K562 (cell line): ENCODE measurements around the gene TRIM62. TPM values are rescaled to one million over a fixed set of nuclear protein-coding genes. Genes with fewer than 3 reads are reported as not detected.

Experiments
- ATAC-seq: fragments of 200-7000 bp; cut with Tn5 transposase; 3 replicates; pipeline ENCODE4 v1.9.1; 2020; ENCODE audit warnings: moderate library complexity
- BruUV-seq: library from RNA; stranded (reverse); fragments of 400-500 nt; replicated peaks from 2 replicates; lab custom pipeline; 2021; lab: Mats Ljungman, UMichigan
- CTCF ChIA-PET: fragments of 300-600 bp; formaldehyde crosslinking; extraction: SDS; loops from one replicate; lab custom pipeline; 2021; ENCODE audit warnings: low intra/inter-chr PET ratio; lab: Yijun Ruan, JAX
- POLR2A ChIA-PET: fragments of 300-600, 350-650 bp; sonication (Branson Sonifier 250); formaldehyde crosslinking; extraction: SDS; loops from one replicate; lab custom pipeline; 2021; ENCODE audit warnings: antibody characterized with exemption, inconsistent platforms; lab: Yijun Ruan, JAX
- DNase-seq, 4 experiments: peaks; one replicate each; pipeline versions ENCODE4 v3.0.0 to v3.0.0-alpha.2; 2011 to 2018; ENCODE audit warnings: low spot score in 3 of 4, mixed read lengths in 3 of 4; ENCODE audit errors: extremely low read depth in 1 of 4
- FAIRE-seq: peaks from 2 replicates; lab custom pipeline; 2011; peaks lifted over from hg19 to GRCh38; lab: Jason Lieb, UNC
- H2AFZ ChIP-seq: 2 replicates; pipeline ENCODE4 v1.6.0; 2011; ENCODE audit warnings: low read depth, low read length, control low read depth, inconsistent platforms
- H3K27ac ChIP-seq: fragments of 200-600 bp; 3 replicates; pipeline ENCODE4 v1.8.0; 2011; ENCODE audit warnings: low read depth, mild to moderate bottlenecking, control low read depth, inconsistent platforms, low read length, moderate library complexity, mixed read lengths; ENCODE audit errors: extremely low read depth
- H3K27me3 ChIP-seq, 2 experiments: fragments of 300-600 bp in 1 of 2; 2 replicates in 1 of 2; 3 replicates in 1 of 2; pipeline versions ENCODE4 v1.6.0 to v1.8.0; 2011; ENCODE audit warnings: inconsistent platforms in 2 of 2, low read length in 2 of 2, mild to moderate bottlenecking in 1 of 2, mixed read lengths in 1 of 2, moderate library complexity in 1 of 2; ENCODE audit not compliant: control insufficient read depth in 2 of 2, insufficient read depth in 2 of 2
- H3K36me3 ChIP-seq: fragments of 300-600 bp; 3 replicates; pipeline ENCODE4 v1.8.0; 2011; ENCODE audit warnings: mild to moderate bottlenecking, low read length, inconsistent platforms; ENCODE audit not compliant: control insufficient read depth, insufficient read depth
- H3K4me1 ChIP-seq, 2 experiments: fragments of 200-600 bp in 1 of 2; replicated peaks in 1 of 2; 2 replicates in 1 of 2; 3 replicates in 1 of 2; pipeline versions ENCODE4 v1.5.1 to v1.8.0; 2011; ENCODE audit warnings: inconsistent platforms in 2 of 2, low read length in 2 of 2, mild to moderate bottlenecking in 1 of 2, mixed read lengths in 1 of 2, moderate library complexity in 1 of 2; ENCODE audit not compliant: control insufficient read depth in 2 of 2, insufficient read depth in 2 of 2
- H3K4me2 ChIP-seq: 2 replicates; pipeline ENCODE4 v1.6.1; 2011; ENCODE audit warnings: low read length, control low read depth, inconsistent platforms, mixed read lengths; ENCODE audit not compliant: insufficient read depth
- H3K4me3 ChIP-seq: fragments of 200-600 bp; sonication (generic), shearing (Covaris generic); 2 replicates; pipeline ENCODE4 v1.5.1; 2016; ENCODE audit warnings: control low read depth, inconsistent platforms
- H3K79me2 ChIP-seq: fragments of 200-600 bp; 3 replicates; pipeline ENCODE4 v1.8.0; 2011; ENCODE audit warnings: low read length, inconsistent platforms; ENCODE audit not compliant: control insufficient read depth, insufficient read depth
- H3K9ac ChIP-seq, 2 experiments: 2 replicates each; pipeline versions ENCODE4 v1.6.0 to v1.6.1; 2011; ENCODE audit warnings: low read depth in 2 of 2, low read length in 2 of 2, control low read depth in 1 of 2, inconsistent platforms in 1 of 2, mild to moderate bottlenecking in 1 of 2, mixed read lengths in 1 of 2; ENCODE audit not compliant: insufficient read depth in 1 of 2
- H3K9me1 ChIP-seq: one replicate; pipeline ENCODE4 v1.6.0; 2011; ENCODE audit warnings: inconsistent platforms, mild to moderate bottlenecking, low read length, moderate library complexity; ENCODE audit not compliant: control insufficient read depth, insufficient read depth
- H3K9me3 ChIP-seq: replicated peaks from 2 replicates; pipeline ENCODE4 v1.5.1; 2011; ENCODE audit warnings: low read depth, low read length, inconsistent platforms; ENCODE audit not compliant: control insufficient read depth, insufficient read depth
- H4K20me1 ChIP-seq: replicated peaks from 2 replicates; pipeline ENCODE4 v1.6.1; 2011; ENCODE audit warnings: low read length, inconsistent platforms, mixed read lengths; ENCODE audit not compliant: control insufficient read depth, insufficient read depth
- BCLAF1 ChIP-seq, 2 experiments: fragments of 450-650 bp in 1 of 2; IDR thresholded peaks; 2 replicates each; pipeline ENCODE4 v1.6.1; 2011 to 2017; ENCODE audit warnings: low read depth in 2 of 2, antibody characterized with exemption in 1 of 2, borderline replicate concordance in 1 of 2, low read length in 1 of 2, mild to moderate bottlenecking in 1 of 2, mixed read lengths in 1 of 2; ENCODE audit not compliant: control insufficient read depth in 1 of 2
- CBFB ChIP-seq: sonication (generic); formaldehyde crosslinking; IDR thresholded peaks from 2 replicates; pipeline ENCODE4 v1.4.0; 2020; ENCODE audit warnings: mild to moderate bottlenecking, missing genetic modification reagents
- CREB3 ChIP-seq: fragments of 450-650 bp; conservative IDR thresholded peaks from 2 replicates; pipeline ENCODE4 v1.6.1; 2016; ENCODE audit warnings: missing genetic modification characterization, low read depth, mild to moderate bottlenecking, missing compliant biosample characterization, moderate library complexity
- FOSL1 ChIP-seq: fragments of 200-800 bp; sonication (Bioruptor generic); conservative IDR thresholded peaks from 2 replicates; pipeline ENCODE4 v1.6.1; 2016; ENCODE audit warnings: missing genetic modification characterization, missing compliant biosample characterization
- HBP1 ChIP-seq: fragments of 450-650 bp; formaldehyde crosslinking; IDR thresholded peaks from 2 replicates; pipeline ENCODE4 v1.4.0; 2022; ENCODE audit warnings: missing genetic modification characterization
- JUND ChIP-seq, 2 experiments: IDR thresholded peaks; 2 replicates in 1 of 2; 3 replicates in 1 of 2; pipeline ENCODE4 v1.6.1; 2011; ENCODE audit warnings: borderline replicate concordance in 2 of 2, low read depth in 2 of 2, low read length in 2 of 2, improper control_type of control experiment in 1 of 2, missing biosample characterization in 1 of 2, missing genetic modification characterization in 1 of 2, missing genetic modification reagents in 1 of 2
- L3MBTL2 ChIP-seq: fragments of 450-650 bp; IDR thresholded peaks from 2 replicates; pipeline ENCODE4 v1.6.1; 2016; ENCODE audit warnings: mild to moderate bottlenecking, moderate library complexity
- NCOA4 ChIP-seq: fragments of 450-650 bp; IDR thresholded peaks from 2 replicates; pipeline ENCODE4 v1.6.1; 2018; ENCODE audit warnings: mild to moderate bottlenecking; ENCODE audit not compliant: partially characterized antibody
- NCOR1 ChIP-seq: fragments of 450-650 bp; IDR thresholded peaks from 2 replicates; pipeline ENCODE4 v1.6.1; 2016; ENCODE audit warnings: mild to moderate bottlenecking, moderate library complexity
- NFE2 ChIP-seq: IDR thresholded peaks from 2 replicates; pipeline ENCODE4 v1.6.1; 2014; ENCODE audit warnings: antibody characterized with exemption, low read depth
- TRIM25 ChIP-seq: fragments of 450-650 bp; IDR thresholded peaks from 2 replicates; pipeline ENCODE4 v1.7.0; 2016; ENCODE audit warnings: borderline replicate concordance
- ZNF175 ChIP-seq: fragments of 200-800 bp; sonication (Bioruptor generic); IDR thresholded peaks from 2 replicates; pipeline ENCODE4 v1.6.1; 2016; ENCODE audit warnings: low read depth, mild to moderate bottlenecking, missing genetic modification characterization, missing compliant biosample characterization
- ZNF766 ChIP-seq: fragments of 200-800 bp; sonication (Bioruptor generic); conservative IDR thresholded peaks from 2 replicates; pipeline ENCODE4 v1.6.1; 2016; ENCODE audit warnings: missing genetic modification characterization, missing compliant biosample characterization
- WGBS: fragments of 100-300 bp; shearing (Covaris generic); methylation state at CpG from one replicate; pipeline ENCODE4 v1.1.6; 2016; ENCODE audit warnings: low coverage, mixed read lengths; ENCODE audit not compliant: insufficient coverage; ENCODE audit errors: missing lambda C conversion rate; 5-methylcytosine and 5-hydroxymethylcytosine counted together
- in situ Hi-C: fragments of 300-500 bp; cut with MboI; formaldehyde crosslinking; loops from 4 replicates; pipeline ENCODE4 v1.15.0; 2018; ENCODE audit warnings: inconsistent platforms, mixed read lengths
- intact Hi-C: fragments of 100-400 bp; cut with micrococcal nuclease; formaldehyde crosslinking; loops from 2 replicates; pipeline ENCODE4 v1.14.2; 2022
- polyA plus RNA-seq, 8 experiments: library from polyadenylated mRNA; depleted of rRNA in 4 of 8; stranded (reverse) in 5 of 8; unstranded in 3 of 8; fragments of >200 nt; fragmentation: Nextera tagmentation in 2 of 8; fragmentation: Illumina TruSeq in 1 of 8; extraction: Ambion mirVana in 2 of 8; extraction: Trizol in 1 of 8; gene quantifications; 2 replicates each; pipeline versions ENCODE4 v1.2.1 to v1.2.3, GENCODE V29; 2011 to 2014; ENCODE audit warnings: inconsistent platforms in 1 of 8, missing spikeins in 1 of 8
- total RNA-seq, 7 experiments: library from RNA; depleted of rRNA in 6 of 7; stranded (reverse); fragments of >200 nt in 6 of 7; fragmentation: Illumina TruSeq in 2 of 7; extraction: Trizol in 2 of 7; gene quantifications; 2 replicates each; pipeline versions ENCODE4 v1.2.1 to v1.2.3, GENCODE V29; 2011 to 2021; ENCODE audit warnings: low replicate concordance in 1 of 7

Gene TRIM62
- total and polyA plus RNA-seq, 9 of the 15 experiments (the other 6 are each of a cell fraction or from before 2014, with no cell fraction given), result 0.18 to 2.3 (median 0.52) TPM

GRCh38 chr1:33130297-33130696, 51.5 kb downstream of the TRIM62 start:
- no peak for FAIRE-seq
- H3K27me3 ChIP-seq, result peaks cover 7 to 29% of the 10 kb centered on the region in 2 experiments; a peak in 4 of 5 replicates
- no peak for TF ChIP-seq CBFB (CRISPR knock-in tag)
- TF ChIP-seq NCOR1, result no peak
- TF ChIP-seq NCOA4, result no peak
- peak; percentile 86 for TF ChIP-seq FOSL1
- TF ChIP-seq CREB3, result 0 out of 2 replicates have a peak, but pooled peaks have one; percentile 50
- peak; percentile 69 for TF ChIP-seq JUND (IDR thresholded peaks at IDR 0.05; ENCODE audit: borderline replicate concordance, low read depth, low read length)
- peak; percentile 61; the same call in 2 of the 3 replicates for TF ChIP-seq JUND (tag; IDR thresholded peaks at IDR 0.05; ENCODE audit: borderline replicate concordance, low read depth, low read length)
- TF ChIP-seq ZNF766 (CRISPR knock-in tag), result 0 out of 2 replicates have a peak, but pooled peaks have one; percentile 64
- TF ChIP-seq TRIM25, result no peak
- 0 out of 2 replicates have a peak, but pooled peaks have one; percentile 27 for TF ChIP-seq HBP1 (CRISPR knock-in tag)
- no peak for TF ChIP-seq NFE2
- 0 out of 2 replicates have a peak, but pooled peaks have one; percentile 15 for TF ChIP-seq L3MBTL2
- TF ChIP-seq BCLAF1 (IDR thresholded peaks at IDR 0.05; ENCODE audit: borderline replicate concordance in 1 of 2, control insufficient read depth in 1 of 2, low read depth in 2 of 2, low read length in 1 of 2), result no peak
- TF ChIP-seq ZNF175 (CRISPR knock-in tag), result peak; percentile 72; the same call in 1 of the 2 replicates

More at GRCh38 chr1:33130297-33130696, 51.5 kb downstream of the TRIM62 start:
- H2AFZ ChIP-seq, result no peak overlapping the region
- no peaks in the 10 kb centered on the region for H4K20me1 ChIP-seq
- no peak overlapping the region for H3K9ac ChIP-seq
- in situ Hi-C loops, result no loop called here
- H3K4me2 ChIP-seq, result no peak overlapping the region
- POLR2A ChIA-PET, result interaction anchor here (0.6 kb wide), 1 partner anchor 27 kb away, joined by 3 read pairs; no protein-coding TSS in a partner anchor
- peaks cover 0 to 4% of the 10 kb centered on the region in 2 experiments; a peak in 2 of 5 replicates for H3K4me1 ChIP-seq
- intact Hi-C loops, result loop anchor here (10.0 kb wide), 3 partner anchors 165 to 345 kb away; partner anchors contain the start of gene ZSCAN20
- H3K9me1 ChIP-seq, result no peaks in the 10 kb centered on the region
- WGBS, result 6% methylated on average over 4 of the region's 4 CpGs
- CTCF ChIA-PET, result no interaction called here
- DNase-seq, result peak in 1 of 4 experiments; percentile 48
- no peaks in the 10 kb centered on the region for H3K36me3 ChIP-seq
- no peak overlapping the region for H3K4me3 ChIP-seq
- peak; percentile 11; the same call in 2 of the 3 replicates for ATAC-seq
- no TSS peak for BruUV-seq
- H3K79me2 ChIP-seq, result no peaks in the 10 kb centered on the region
- H3K9me3 ChIP-seq, result peaks cover 2% of the 10 kb centered on the region; the same call in 1 of the 2 replicates
- no peak overlapping the region for H3K27ac ChIP-seq
